Sigmoid colon (tissue), 7 donors: ENCODE results near the gene LILRB2. TPM values are rescaled to one million over a fixed set of nuclear protein-coding genes. Genes with fewer than 3 reads are reported as not detected.
"Not testable (repeated sequence)": the region's sequence is repeated elsewhere in the genome, so short reads cannot be mapped to it uniquely, and the experiment has no call there.

Experiments used
- DNase-seq: peaks from one replicate; pipeline ENCODE4 v3.0.0-alpha.2; 2019
- H3K27ac ChIP-seq, 4 donors: fragments of 200-600 bp; sonication (generic); one replicate each; pipeline ENCODE4 v1.5.1; 2016 to 2019; ENCODE audit warnings: mild to moderate bottlenecking in 1 of 4
- H3K27me3 ChIP-seq, 3 donors: fragments of 200-600 bp; sonication (generic); one replicate each; pipeline ENCODE4 v1.5.1; 2019; ENCODE audit warnings: mild to moderate bottlenecking in 1 of 3
- H3K36me3 ChIP-seq, 4 donors: fragments of 200-600 bp; sonication (generic); one replicate each; pipeline ENCODE4 v1.5.1; 2016 to 2019
- H3K4me1 ChIP-seq, 4 donors: fragments of 200-600 bp; sonication (generic); one replicate each; pipeline ENCODE4 v1.5.1; 2017 to 2019
- H3K4me3 ChIP-seq, 4 donors: fragments of 200-600 bp; sonication (generic); one replicate each; pipeline ENCODE4 v1.5.1; 2017 to 2019; ENCODE audit warnings: mild to moderate bottlenecking in 2 of 4, moderate library complexity in 1 of 4
- H3K9me3 ChIP-seq, 4 donors: fragments of 200-600 bp in 3 of 4; sonication (generic) in 3 of 4; one replicate each; pipeline versions ENCODE4 v1.5.1 to v1.6.1; 2013 to 2019
- EP300 ChIP-seq, 4 donors: sonication (generic); formaldehyde crosslinking; IDR thresholded peaks; one replicate each; pipeline ENCODE4 v1.6.1; 2017; ENCODE audit warnings: antibody characterized with exemption in 4 of 4
- POLR2A ChIP-seq, 2 donors: fragments of 450-650 bp; IDR thresholded peaks; one replicate each; pipeline ENCODE4 v1.6.1; 2016; ENCODE audit warnings: antibody characterized with exemption in 2 of 2, mild to moderate bottlenecking in 2 of 2, moderate library complexity in 2 of 2
- POLR2AphosphoS5 ChIP-seq, 4 donors: sonication (generic); formaldehyde crosslinking; IDR thresholded peaks; one replicate each; pipeline ENCODE4 v1.6.1; 2017; ENCODE audit warnings: antibody characterized with exemption in 4 of 4
- WGBS, 2 donors: extraction: QIAGEN DNeasy Blood & Tissue Kit; methylation state at CpG; one replicate each; pipeline ENCODE4 v1.1.7; 2013; 5-methylcytosine and 5-hydroxymethylcytosine counted together
- intact Hi-C: fragments of 100-400 bp; cut with DNase I; formaldehyde crosslinking; loops from one replicate; pipeline ENCODE4 v1.15.1; 2023
- polyA plus RNA-seq, 3 donors: library from polyadenylated mRNA; stranded (reverse); fragments of 200-250 nt; gene quantifications; one replicate each; pipeline ENCODE4 v1.2.3, GENCODE V29; 2013
- total RNA-seq, 4 donors: library from RNA; depleted of rRNA; stranded (reverse); fragments of >200 nt; gene quantifications; one replicate each; pipeline ENCODE4 v1.1.0, GENCODE V29; 2016
- TF ChIP-seq, protein P1 (sequence below), 4 experiments: fragments of 450-650 bp in 3 of 4; fragments of 200-600 bp in 1 of 4; IDR thresholded peaks; one replicate each; pipeline ENCODE4 v1.5.1; 2016 to 2019; ENCODE audit warnings: antibody characterized with exemption in 4 of 4, mild to moderate bottlenecking in 3 of 4, moderate library complexity in 2 of 4
- donor health status: healthy with polysubstance abuse.
- donor health status: Bipolar disorder and iron deficiency.
- donor health status: healthy.

The LILRB2 gene
- total and polyA plus RNA-seq, 7 donors = 2.4 to 5.9 (median 3.6) TPM

DNA sequence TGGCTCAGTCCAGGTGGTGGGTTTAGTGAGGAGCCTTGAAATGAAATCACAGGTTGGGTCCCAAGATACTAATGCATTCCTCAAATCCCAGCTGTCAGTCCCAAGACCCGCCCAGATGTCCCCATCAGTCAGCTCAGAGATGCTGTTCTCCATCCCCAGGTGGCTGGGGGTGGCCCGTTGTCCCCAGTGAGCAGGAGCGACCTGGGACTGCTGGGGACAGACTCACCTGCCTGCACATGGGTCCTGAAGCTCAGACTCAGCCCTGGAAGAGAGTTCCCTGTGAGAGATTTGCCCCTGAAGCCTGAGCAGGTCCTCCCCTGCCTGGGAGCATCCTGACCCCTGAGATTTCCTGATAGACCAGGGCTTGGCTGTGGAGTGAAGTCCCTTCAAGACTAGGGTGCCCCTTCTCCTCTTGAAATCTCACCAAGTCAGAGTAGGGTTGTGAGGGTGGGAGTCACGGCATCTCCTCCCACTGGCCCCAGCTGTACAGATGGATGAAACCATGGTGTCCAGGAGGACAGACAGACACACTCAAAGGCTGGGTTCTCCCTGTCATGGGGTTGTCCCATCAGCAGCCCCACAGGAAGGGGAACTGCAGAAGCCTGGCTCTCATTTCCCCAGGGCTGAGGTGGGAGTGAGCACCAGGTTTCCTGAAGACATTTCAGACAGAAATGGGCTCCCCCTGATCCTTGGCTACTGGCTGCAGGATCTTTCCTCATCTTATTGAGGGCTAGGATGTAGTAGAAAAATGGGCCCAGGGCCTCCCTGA, 17.6 kb upstream of the LILRB2 start:
- H3K36me3 ChIP-seq = no peaks in the 10 kb centered on the region
- H3K4me3 ChIP-seq = no peak overlapping the region
- no peaks in the 10 kb centered on the region for H3K9me3 ChIP-seq
- H3K4me1 ChIP-seq = no peaks in the 10 kb centered on the region
- peak; percentile 54 for DNase-seq
- H3K27me3 ChIP-seq = peaks cover 0 to 3% (median 0%) of the 10 kb centered on the region in 3 donors
- 48 to 68% methylated on average over 4 of the region's 4 CpGs for WGBS, 2 donors
- TF ChIP-seq POLR2AphosphoS5 (IDR thresholded peaks at IDR 0.05) (no peak), EP300 (IDR thresholded peaks at IDR 0.05) (no peak), POLR2A (IDR thresholded peaks at IDR 0.05) (no peak)
- TF ChIP-seq, protein P1, sequence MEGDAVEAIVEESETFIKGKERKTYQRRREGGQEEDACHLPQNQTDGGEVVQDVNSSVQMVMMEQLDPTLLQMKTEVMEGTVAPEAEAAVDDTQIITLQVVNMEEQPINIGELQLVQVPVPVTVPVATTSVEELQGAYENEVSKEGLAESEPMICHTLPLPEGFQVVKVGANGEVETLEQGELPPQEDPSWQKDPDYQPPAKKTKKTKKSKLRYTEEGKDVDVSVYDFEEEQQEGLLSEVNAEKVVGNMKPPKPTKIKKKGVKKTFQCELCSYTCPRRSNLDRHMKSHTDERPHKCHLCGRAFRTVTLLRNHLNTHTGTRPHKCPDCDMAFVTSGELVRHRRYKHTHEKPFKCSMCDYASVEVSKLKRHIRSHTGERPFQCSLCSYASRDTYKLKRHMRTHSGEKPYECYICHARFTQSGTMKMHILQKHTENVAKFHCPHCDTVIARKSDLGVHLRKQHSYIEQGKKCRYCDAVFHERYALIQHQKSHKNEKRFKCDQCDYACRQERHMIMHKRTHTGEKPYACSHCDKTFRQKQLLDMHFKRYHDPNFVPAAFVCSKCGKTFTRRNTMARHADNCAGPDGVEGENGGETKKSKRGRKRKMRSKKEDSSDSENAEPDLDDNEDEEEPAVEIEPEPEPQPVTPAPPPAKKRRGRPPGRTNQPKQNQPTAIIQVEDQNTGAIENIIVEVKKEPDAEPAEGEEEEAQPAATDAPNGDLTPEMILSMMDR (IDR thresholded peaks at IDR 0.05) = no peak
- intact Hi-C loops = no loop called here
- no peak overlapping the region for H3K27ac ChIP-seq

DNA sequence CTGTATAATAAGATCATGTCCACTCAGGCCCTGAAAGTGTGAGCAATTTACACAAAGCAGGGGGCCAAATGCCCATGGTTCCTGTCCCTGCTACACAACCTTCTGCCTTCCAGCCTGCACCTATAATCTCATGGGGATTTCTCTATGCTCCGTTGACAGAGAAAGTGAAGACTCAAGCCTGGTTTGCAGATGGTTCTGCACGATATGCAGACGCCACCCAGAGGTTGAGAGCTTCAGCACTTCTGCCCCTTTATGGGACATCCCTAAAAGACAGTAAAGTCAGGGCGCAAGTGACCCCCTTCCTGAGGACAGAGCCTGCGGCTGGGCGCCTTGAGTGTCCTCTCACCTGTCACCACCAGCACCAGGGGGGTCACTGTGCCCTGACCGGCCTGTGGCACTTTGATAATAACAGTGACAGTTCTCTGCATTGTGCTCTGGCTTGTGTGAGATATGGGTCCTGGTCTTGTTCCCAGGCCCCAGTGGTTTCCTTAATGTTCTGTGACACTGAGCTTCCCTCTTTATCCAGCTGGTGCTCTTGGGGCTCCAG, 16.9 kb upstream of the LILRB2 start:
- 47 to 51% methylated on average over 7 of the region's 7 CpGs for WGBS, 2 donors
- H3K4me1 ChIP-seq = no peaks in the 10 kb centered on the region
- peaks cover 0 to 3% (median 0%) of the 10 kb centered on the region in 3 donors for H3K27me3 ChIP-seq

DNA sequence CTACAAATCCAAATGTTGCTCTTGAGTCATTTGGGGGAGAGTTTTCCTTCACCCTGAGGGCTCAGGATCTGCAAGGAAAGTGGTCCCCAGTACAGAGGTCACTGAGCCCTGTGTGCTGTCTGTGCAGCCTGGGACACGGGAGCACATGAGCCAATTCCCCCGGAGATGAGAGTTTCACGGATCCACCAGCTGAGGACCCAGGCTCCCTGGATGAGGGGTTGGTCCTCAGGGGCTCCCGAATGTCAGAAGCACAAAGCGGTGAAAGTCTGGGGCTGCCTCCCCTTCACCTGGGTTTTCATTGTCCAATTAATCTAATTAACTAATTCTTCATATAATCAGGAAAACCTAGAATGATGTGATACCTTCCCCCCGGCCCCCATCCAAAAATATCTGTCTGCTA, 13.6 kb upstream of the LILRB2 start:
- no peaks in the 10 kb centered on the region for H3K4me1 ChIP-seq
- TF ChIP-seq POLR2A (IDR thresholded peaks at IDR 0.05) (no peak), POLR2AphosphoS5 (IDR thresholded peaks at IDR 0.05) (no peak), EP300 (IDR thresholded peaks at IDR 0.05) (no peak)
- TF ChIP-seq, protein P1 (IDR thresholded peaks at IDR 0.05) = no peak
- H3K9me3 ChIP-seq = no peaks in the 10 kb centered on the region
- H3K36me3 ChIP-seq = no peaks in the 10 kb centered on the region
- peak; percentile 15 for DNase-seq
- WGBS, 2 donors = 89 to 91% methylated on average over 6 of the region's 6 CpGs
- intact Hi-C loops = no loop called here
- H3K27me3 ChIP-seq = peaks cover 0 to 10% (median 0%) of the 10 kb centered on the region in 3 donors
- no peak overlapping the region for H3K27ac ChIP-seq
- H3K4me3 ChIP-seq = no peak overlapping the region

More for the DNA sequence above, 16.9 kb upstream of the LILRB2 start:
- H3K27ac ChIP-seq = no peak overlapping the region
- H3K9me3 ChIP-seq = no peaks in the 10 kb centered on the region
- DNase-seq = peak; percentile 25
- H3K4me3 ChIP-seq = no peak overlapping the region
- no peaks in the 10 kb centered on the region for H3K36me3 ChIP-seq
- intact Hi-C loops = no loop called here
- TF ChIP-seq, protein P1 (IDR thresholded peaks at IDR 0.05) = no peak
- TF ChIP-seq EP300 (IDR thresholded peaks at IDR 0.05) (no peak), POLR2A (IDR thresholded peaks at IDR 0.05) (no peak), POLR2AphosphoS5 (IDR thresholded peaks at IDR 0.05) (no peak)

DNA sequence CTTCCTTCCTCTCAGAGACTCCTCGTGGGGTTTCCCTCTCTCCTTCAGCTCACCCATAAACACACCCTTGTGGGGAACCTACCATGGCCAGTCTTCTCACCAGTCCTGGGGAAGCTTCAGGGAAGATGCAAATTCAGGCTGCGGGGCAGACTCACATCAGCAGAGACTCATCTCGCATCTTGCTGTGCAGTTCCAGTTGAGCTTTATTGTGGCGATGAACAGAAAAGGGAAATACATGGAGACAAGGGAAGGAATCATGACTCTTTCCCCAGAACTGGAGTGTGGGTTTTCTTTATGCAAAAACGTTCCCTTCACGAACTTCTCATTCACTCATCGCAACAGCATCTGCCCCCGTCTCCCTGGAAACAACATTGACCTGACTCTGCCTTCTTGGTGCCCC, 8.2 kb upstream of the LILRB2 start:
- H3K4me3 ChIP-seq, H3K36me3 ChIP-seq, H3K27ac ChIP-seq, H3K27me3 ChIP-seq, H3K4me1 ChIP-seq, DNase-seq, H3K9me3 ChIP-seq, intact Hi-C loops: not testable (repeated sequence)
- 56 to 67% methylated on average over 8 of the region's 8 CpGs for WGBS, 2 donors

DNA sequence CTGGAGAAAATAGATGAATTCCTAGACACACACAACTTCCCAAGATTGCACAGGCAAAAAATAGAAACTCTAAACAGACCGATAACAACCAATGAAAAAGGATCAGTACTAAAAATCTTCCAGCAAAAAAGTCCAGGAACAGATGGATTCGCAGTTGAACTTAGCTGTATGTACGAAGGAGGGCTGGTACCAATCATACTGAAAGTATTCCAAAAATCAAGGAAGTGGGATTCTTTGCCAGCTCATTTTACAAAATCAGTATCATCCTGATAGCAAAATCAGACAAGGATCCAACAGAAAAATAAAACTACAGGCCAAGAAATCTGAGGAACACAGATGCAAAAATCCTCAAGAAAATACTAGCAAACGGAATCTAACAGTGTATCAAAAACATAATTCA, 6.5 kb upstream of the LILRB2 start:
- Histone ChIP-seq H3K4me3 (no peak overlapping the region), H3K4me1 (no peaks in the 10 kb centered on the region), H3K36me3 (no peaks in the 10 kb centered on the region), H3K27me3 (peaks cover 0 to 18% (median 0%) of the 10 kb centered on the region in 3 donors), H3K27ac (no peak overlapping the region), H3K9me3 (no peaks in the 10 kb centered on the region)
- WGBS, 2 donors = 60 to 82% methylated on average over 4 of the region's 4 CpGs
- intact Hi-C loops = no loop called here
- no peak for DNase-seq
- TF ChIP-seq POLR2AphosphoS5 (IDR thresholded peaks at IDR 0.05) (no peak), POLR2A (IDR thresholded peaks at IDR 0.05) (no peak), EP300 (IDR thresholded peaks at IDR 0.05) (no peak)
- TF ChIP-seq, protein P1 (IDR thresholded peaks at IDR 0.05) = no peak

DNA sequence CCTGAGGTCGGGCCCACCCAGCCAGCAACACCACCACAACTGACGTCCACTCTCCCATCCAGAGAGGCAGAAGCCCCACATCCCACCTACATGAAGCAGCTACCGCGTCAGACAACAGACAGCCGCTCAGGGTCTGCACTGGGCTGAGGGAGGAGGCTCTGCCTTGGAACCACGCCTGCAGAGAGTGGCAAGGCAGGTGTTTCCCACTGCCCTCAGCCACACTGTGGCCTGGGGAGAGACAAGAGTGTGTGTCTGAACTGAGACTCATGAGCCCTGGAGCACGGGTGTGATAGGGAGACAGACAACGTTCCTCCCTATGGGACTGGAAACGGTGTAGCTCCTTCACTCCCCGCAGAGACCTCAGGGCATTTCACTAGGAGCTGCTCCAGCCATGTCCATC, 5.4 kb upstream of the LILRB2 start:
- H3K27me3 ChIP-seq = peaks cover 0 to 22% (median 0%) of the 10 kb centered on the region in 3 donors
- H3K9me3 ChIP-seq, intact Hi-C loops, DNase-seq, H3K36me3 ChIP-seq, H3K4me1 ChIP-seq, H3K4me3 ChIP-seq, H3K27ac ChIP-seq: not testable (repeated sequence)
- 44 to 65% methylated on average over 9 to 10 of the region's 10 CpGs for WGBS, 2 donors

DNA sequence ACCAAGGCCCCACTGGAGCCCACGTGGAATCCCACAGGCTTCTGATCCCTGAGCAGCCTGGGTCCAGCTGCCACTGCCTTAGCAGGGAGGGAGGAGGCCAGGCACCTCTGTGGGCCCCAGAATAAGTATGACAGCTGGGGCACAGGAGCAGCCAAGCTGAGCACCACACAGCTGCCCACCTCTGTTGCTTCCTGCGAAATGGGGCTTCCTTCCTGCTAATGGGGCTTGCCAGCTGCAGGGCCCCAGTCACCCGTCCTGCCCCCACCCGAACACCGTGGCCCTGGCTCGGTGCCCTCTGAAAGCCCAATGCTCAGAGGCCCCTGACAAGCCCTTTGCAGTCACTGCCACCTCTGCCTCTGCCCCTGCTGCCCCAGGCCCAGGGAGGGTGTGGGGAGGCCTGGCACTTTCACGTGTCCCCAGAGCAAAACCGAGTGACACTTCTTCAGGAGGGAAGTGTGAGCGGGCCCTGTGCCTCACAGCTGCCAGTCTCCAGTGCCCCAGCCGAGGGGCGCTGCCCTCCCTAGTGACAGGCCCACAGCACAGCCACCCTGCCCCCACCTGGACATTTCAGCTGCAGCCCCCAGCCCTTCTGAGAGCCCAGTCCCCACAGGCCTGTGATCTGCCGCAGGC, 4.6 kb upstream of the LILRB2 start:
- H3K36me3 ChIP-seq, intact Hi-C loops, H3K4me3 ChIP-seq, H3K9me3 ChIP-seq, H3K4me1 ChIP-seq, H3K27ac ChIP-seq: not testable (repeated sequence)
- peaks cover 0 to 20% (median 0%) of the 10 kb centered on the region in 3 donors for H3K27me3 ChIP-seq
- peak; percentile 46 for DNase-seq
- WGBS, 2 donors = 44 to 62% methylated on average over 11 of the region's 12 CpGs
